Measurements from ENCODE around the gene S1PR3. TPM values are rescaled to one million over a fixed set of nuclear protein-coding genes. Genes with fewer than 3 reads are reported as not detected.

Gene S1PR3
- polyA plus RNA-seq, 2 of the 4 experiments (the other 2 are of a cell fraction): 26.4 to 33.7 TPM

DNA sequence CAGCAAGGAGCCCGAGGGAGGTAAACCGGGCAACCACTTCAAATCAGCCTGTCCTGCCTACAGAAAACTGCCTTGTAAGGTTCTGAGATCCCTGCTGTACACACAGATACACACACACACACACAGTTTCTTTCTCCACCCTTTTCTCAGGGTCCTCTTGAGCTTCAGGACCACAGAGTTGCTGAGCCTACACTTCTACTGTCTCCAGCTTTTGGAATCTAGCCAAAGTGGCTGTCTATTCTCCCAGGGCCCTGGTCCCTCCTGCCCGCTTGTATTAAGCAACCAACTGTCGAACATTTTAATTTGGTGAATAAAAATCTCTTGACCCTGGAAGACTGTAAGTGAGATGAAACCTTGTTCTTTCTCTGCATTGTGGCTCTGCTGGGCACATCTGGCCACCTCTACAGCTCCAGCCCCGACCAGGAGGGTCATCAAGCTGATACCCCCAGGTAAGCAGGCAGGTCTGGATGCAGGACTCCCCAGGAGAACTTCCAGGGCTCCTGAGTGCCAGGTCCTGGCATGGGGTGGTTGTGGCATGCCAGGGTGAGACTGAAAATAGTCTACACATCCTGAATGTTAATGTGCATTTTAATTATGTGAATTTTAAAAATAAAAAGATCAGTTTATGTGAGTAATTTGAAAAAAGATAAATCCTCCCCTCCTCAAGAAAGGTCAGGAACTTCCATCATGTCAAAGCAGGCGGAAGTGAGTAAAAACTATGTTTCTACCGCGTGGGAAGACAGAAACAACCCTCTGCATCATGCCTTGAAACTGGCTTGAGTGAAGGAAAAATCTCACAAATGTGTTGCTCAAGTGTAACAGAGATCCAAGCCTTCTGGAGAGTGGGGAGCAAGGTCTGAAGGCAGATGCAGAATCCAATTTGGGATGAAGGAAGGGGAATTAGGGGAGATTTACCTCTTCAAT is 15.0 kb upstream of the S1PR3 start:
- ATAC-seq: no peak
- 67% methylated on average over 8 of the region's 8 CpGs for WGBS (ENCODE audit: missing lambda C conversion rate)
- CTCF ChIA-PET: interaction anchor here (0.6 to 1.6 kb wide), 2 partner anchors 21 to 302 kb away, joined by 3 read pairs; no protein-coding TSS in a partner anchor

DNA sequence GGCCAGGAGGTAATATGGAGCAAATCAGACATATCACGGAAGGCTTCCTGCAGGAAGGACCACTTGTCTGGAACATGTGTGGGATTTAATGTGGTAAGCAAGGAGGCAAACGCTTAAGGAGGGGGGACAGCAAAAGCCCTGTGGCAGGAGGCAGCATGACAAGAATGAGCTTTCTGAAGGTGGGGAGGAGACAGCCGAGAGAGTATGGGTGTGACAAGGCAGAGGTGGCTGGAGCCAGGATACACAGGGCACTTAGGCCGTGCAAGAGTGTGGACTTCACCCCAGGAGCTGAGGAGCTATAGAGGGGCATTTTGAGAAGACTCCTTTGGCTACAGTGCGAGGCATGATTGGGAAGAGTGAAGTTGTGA is 14.4 kb upstream of the S1PR3 start:
- 83% methylated on average over 5 of the region's 5 CpGs for WGBS (ENCODE audit: missing lambda C conversion rate)
- no peak overlapping the region for H3K27ac ChIP-seq
- no peak overlapping the region for H3K4me2 ChIP-seq
- no peaks in the 10 kb centered on the region for H3K4me1 ChIP-seq
- no peaks in the 10 kb centered on the region for H3K9me3 ChIP-seq
- DNase-seq (ENCODE audit: low read depth in 1 of 2, low spot score in 1 of 2) (no peak), ATAC-seq (no peak), FAIRE-seq (no peak)
- POLR2A ChIA-PET: no interaction called here
- TF ChIP-seq FOXS1 (CRISPR knock-in tag; IDR thresholded peaks at IDR 0.05): no peak
- TF ChIP-seq, protein P1, sequence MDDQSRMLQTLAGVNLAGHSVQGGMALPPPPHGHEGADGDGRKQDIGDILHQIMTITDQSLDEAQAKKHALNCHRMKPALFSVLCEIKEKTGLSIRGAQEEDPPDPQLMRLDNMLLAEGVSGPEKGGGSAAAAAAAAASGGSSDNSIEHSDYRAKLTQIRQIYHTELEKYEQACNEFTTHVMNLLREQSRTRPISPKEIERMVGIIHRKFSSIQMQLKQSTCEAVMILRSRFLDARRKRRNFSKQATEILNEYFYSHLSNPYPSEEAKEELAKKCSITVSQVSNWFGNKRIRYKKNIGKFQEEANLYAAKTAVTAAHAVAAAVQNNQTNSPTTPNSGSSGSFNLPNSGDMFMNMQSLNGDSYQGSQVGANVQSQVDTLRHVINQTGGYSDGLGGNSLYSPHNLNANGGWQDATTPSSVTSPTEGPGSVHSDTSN (IDR thresholded peaks at IDR 0.05): no peak
- TF ChIP-seq POLR2A (IDR thresholded peaks at IDR 0.05; ENCODE audit: low read length): no peak
- no peak for TF ChIP-seq ESRRA (IDR thresholded peaks at IDR 0.05; ENCODE audit: borderline replicate concordance, low read length)
- no peak for TF ChIP-seq NPAS2 (CRISPR knock-in tag; IDR thresholded peaks at IDR 0.05; ENCODE audit: borderline replicate concordance)
- no peak overlapping the region for H3K4me3 ChIP-seq
- CTCF ChIA-PET: interaction anchor here (1.1 to 1.6 kb wide), 2 partner anchors 20 to 24 kb away, joined by 3 to 4 read pairs; no protein-coding TSS in a partner anchor

More for the DNA sequence above, 15.0 kb upstream of the S1PR3 start:
- DNase-seq (ENCODE audit: low read depth in 1 of 2, low spot score in 1 of 2): no peak
- H3K4me3 ChIP-seq: no peak overlapping the region
- no peak for FAIRE-seq
- H3K9me3 ChIP-seq: no peaks in the 10 kb centered on the region
- no peak overlapping the region for H3K27ac ChIP-seq
- H3K4me2 ChIP-seq: no peak overlapping the region
- TF ChIP-seq, protein P2, sequence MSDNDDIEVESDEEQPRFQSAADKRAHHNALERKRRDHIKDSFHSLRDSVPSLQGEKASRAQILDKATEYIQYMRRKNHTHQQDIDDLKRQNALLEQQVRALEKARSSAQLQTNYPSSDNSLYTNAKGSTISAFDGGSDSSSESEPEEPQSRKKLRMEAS (IDR thresholded peaks at IDR 0.05): no peak
- TF ChIP-seq FOSB (CRISPR knock-in tag; IDR thresholded peaks at IDR 0.05) (no peak), HOXA7 (CRISPR knock-in tag; IDR thresholded peaks at IDR 0.05) (no peak), ZSCAN20 (CRISPR knock-in tag; IDR thresholded peaks at IDR 0.05) (no peak), RFX5 (IDR thresholded peaks at IDR 0.05) (no peak), CHD2 (IDR thresholded peaks at IDR 0.05; ENCODE audit: low read length, partially characterized antibody) (no peak), ZNF302 (CRISPR knock-in tag; IDR thresholded peaks at IDR 0.05) (no peak), GATA3 (IDR thresholded peaks at IDR 0.05; ENCODE audit: borderline replicate concordance) (no peak), EP300 (IDR thresholded peaks at IDR 0.05) (no peak), HOXB5 (CRISPR knock-in tag; IDR thresholded peaks at IDR 0.05) (no peak), KDM1A (IDR thresholded peaks at IDR 0.05; ENCODE audit: low read depth) (no peak), MAZ (IDR thresholded peaks at IDR 0.05; ENCODE audit: borderline replicate concordance, low read depth, low read length) (no peak), SREBF2 (IDR thresholded peaks at IDR 0.05) (no peak), ZC3H11A (IDR thresholded peaks at IDR 0.05) (no peak), EHF (CRISPR knock-in tag; IDR thresholded peaks at IDR 0.05) (no peak)
- TF ChIP-seq, protein P3, sequence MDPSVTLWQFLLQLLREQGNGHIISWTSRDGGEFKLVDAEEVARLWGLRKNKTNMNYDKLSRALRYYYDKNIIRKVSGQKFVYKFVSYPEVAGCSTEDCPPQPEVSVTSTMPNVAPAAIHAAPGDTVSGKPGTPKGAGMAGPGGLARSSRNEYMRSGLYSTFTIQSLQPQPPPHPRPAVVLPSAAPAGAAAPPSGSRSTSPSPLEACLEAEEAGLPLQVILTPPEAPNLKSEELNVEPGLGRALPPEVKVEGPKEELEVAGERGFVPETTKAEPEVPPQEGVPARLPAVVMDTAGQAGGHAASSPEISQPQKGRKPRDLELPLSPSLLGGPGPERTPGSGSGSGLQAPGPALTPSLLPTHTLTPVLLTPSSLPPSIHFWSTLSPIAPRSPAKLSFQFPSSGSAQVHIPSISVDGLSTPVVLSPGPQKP (IDR thresholded peaks at IDR 0.05; ENCODE audit: low read depth, low read length): no peak
- TF ChIP-seq, protein P4, sequence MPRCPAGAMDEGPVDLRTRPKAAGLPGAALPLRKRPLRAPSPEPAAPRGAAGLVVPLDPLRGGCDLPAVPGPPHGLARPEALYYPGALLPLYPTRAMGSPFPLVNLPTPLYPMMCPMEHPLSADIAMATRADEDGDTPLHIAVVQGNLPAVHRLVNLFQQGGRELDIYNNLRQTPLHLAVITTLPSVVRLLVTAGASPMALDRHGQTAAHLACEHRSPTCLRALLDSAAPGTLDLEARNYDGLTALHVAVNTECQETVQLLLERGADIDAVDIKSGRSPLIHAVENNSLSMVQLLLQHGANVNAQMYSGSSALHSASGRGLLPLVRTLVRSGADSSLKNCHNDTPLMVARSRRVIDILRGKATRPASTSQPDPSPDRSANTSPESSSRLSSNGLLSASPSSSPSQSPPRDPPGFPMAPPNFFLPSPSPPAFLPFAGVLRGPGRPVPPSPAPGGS (IDR thresholded peaks at IDR 0.05): no peak
- TF ChIP-seq, protein P5, sequence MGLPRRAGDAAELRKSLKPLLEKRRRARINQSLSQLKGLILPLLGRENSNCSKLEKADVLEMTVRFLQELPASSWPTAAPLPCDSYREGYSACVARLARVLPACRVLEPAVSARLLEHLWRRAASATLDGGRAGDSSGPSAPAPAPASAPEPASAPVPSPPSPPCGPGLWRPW (IDR thresholded peaks at IDR 0.05): no peak
- H3K4me1 ChIP-seq: no peaks in the 10 kb centered on the region
- POLR2A ChIA-PET: no interaction called here

Data from A549 (cell line).